PC-3 (cell line): ENCODE data around the gene CBL. TPM values are rescaled to one million over a fixed set of nuclear protein-coding genes. Genes with fewer than 3 reads are reported as not detected.
A peak's percentile ranks its signal among the peaks of the same experiment; 100 is the strongest.

Experiments
- ATAC-seq: fragments of 200-7000 bp; cut with Tn5 transposase; 2 replicates; pipeline ENCODE4 v1.9.1; 2020; ENCODE audit warnings: mild to moderate bottlenecking, moderate library complexity
- BruUV-seq: library from RNA; stranded (reverse); fragments of 400-500 nt; replicated peaks from 2 replicates; lab custom pipeline; 2021; lab: Mats Ljungman, UMichigan
- CTCF ChIA-PET: fragments of 300-600 bp; sonication (Branson Sonifier 250); formaldehyde crosslinking; loops from one replicate; lab custom pipeline; 2022; ENCODE audit warnings: antibody characterized with exemption; lab: Charles Lee
- POLR2A ChIA-PET: fragments of 300-600 bp; sonication (Branson Sonifier 250); formaldehyde crosslinking; loops from one replicate; lab custom pipeline; 2022; ENCODE audit warnings: antibody characterized with exemption; ENCODE audit not compliant: unreplicated experiment; lab: Charles Lee
- DNase-seq: peaks from one replicate; pipeline ENCODE4 v3.0.0-alpha.2; 2015
- H2AFZ ChIP-seq: fragments of 300-600 bp; sonication (generic); 2 replicates; pipeline ENCODE4 v1.6.0; 2016; ENCODE audit warnings: antibody characterized with exemption, low read length
- H3F3A ChIP-seq: fragments of 300-600 bp; sonication (generic); one replicate; pipeline ENCODE4 v1.6.0; 2017; ENCODE audit warnings: antibody characterized with exemption, low read length, control low read depth, mild to moderate bottlenecking; ENCODE audit not compliant: unreplicated experiment
- H3K27ac ChIP-seq: fragments of 300-600 bp; sonication (generic); 2 replicates; pipeline ENCODE4 v1.5.1; 2016; ENCODE audit warnings: mild to moderate bottlenecking, low read length
- H3K27me3 ChIP-seq: fragments of 300-600 bp; sonication (generic); 2 replicates; pipeline ENCODE4 v1.6.1; 2016; ENCODE audit warnings: low read length, mixed read lengths
- H3K36me3 ChIP-seq: fragments of 300-600 bp; sonication (generic); 2 replicates; pipeline ENCODE4 v1.6.1; 2016; ENCODE audit warnings: low read depth, mixed run types, low read length, mixed read lengths
- H3K4me1 ChIP-seq: fragments of 300-600 bp; sonication (generic); 2 replicates; pipeline ENCODE4 v1.5.1; 2016; ENCODE audit warnings: low read length; ENCODE audit not compliant: insufficient read depth
- H3K4me2 ChIP-seq: fragments of 300-600 bp; sonication (generic); 2 replicates; pipeline ENCODE4 v1.6.0; 2016; ENCODE audit warnings: low read length
- H3K4me3 ChIP-seq: fragments of 300-600 bp; sonication (generic); 2 replicates; pipeline ENCODE4 v1.5.1; 2016; ENCODE audit warnings: mild to moderate bottlenecking, low read length, mixed read lengths
- H3K79me2 ChIP-seq: fragments of 300-600 bp; sonication (generic); 2 replicates; pipeline ENCODE4 v1.6.1; 2017; ENCODE audit warnings: low read length, mixed read lengths
- H3K9ac ChIP-seq: fragments of 300-600 bp; sonication (generic); 2 replicates; pipeline ENCODE4 v1.6.0; 2016; ENCODE audit warnings: mild to moderate bottlenecking, low read length
- H3K9me2 ChIP-seq: fragments of 300-600 bp; sonication (generic); replicated peaks from 2 replicates; pipeline ENCODE4 v1.6.1; 2016; ENCODE audit warnings: mixed run types, low read length, mixed read lengths
- H3K9me3 ChIP-seq: fragments of 300-600 bp; sonication (generic); 2 replicates; pipeline ENCODE4 v1.6.1; 2016; ENCODE audit warnings: low read length, mixed read lengths
- H4K20me1 ChIP-seq: fragments of 300-600 bp; sonication (generic); 2 replicates; pipeline ENCODE4 v1.6.1; 2016; ENCODE audit warnings: low read length, mixed read lengths
- CTCF ChIP-seq: fragments of 300-600 bp; sonication (generic); conservative IDR thresholded peaks from 2 replicates; pipeline ENCODE4 v1.5.1; 2017; ENCODE audit warnings: antibody characterized with exemption, low read depth, mild to moderate bottlenecking, low read length
- EZH2 ChIP-seq: fragments of 300-600 bp; sonication (generic); IDR thresholded peaks from one replicate; pipeline ENCODE4 v1.6.1; 2017; ENCODE audit warnings: antibody characterized with exemption, mild to moderate bottlenecking, low read length; ENCODE audit not compliant: unreplicated experiment
- EZH2phosphoT487 ChIP-seq: fragments of 300-600 bp; sonication (generic); IDR thresholded peaks from 2 replicates; pipeline ENCODE4 v1.6.1; 2018; ENCODE audit warnings: mild to moderate bottlenecking, antibody characterized with exemption, low read length, borderline replicate concordance
- intact Hi-C: fragments of 100-400 bp; cut with micrococcal nuclease; formaldehyde crosslinking; loops from 2 replicates; pipeline ENCODE4 v1.9.0; 2023
- total RNA-seq: library from RNA; depleted of rRNA; stranded (reverse); fragments of >200 nt; gene quantifications from 2 replicates; pipeline ENCODE4 v1.2.3, GENCODE V29; 2014

Gene CBL
- total RNA-seq, 1 experiment from 2014 or later = 11.4 TPM

DNA sequence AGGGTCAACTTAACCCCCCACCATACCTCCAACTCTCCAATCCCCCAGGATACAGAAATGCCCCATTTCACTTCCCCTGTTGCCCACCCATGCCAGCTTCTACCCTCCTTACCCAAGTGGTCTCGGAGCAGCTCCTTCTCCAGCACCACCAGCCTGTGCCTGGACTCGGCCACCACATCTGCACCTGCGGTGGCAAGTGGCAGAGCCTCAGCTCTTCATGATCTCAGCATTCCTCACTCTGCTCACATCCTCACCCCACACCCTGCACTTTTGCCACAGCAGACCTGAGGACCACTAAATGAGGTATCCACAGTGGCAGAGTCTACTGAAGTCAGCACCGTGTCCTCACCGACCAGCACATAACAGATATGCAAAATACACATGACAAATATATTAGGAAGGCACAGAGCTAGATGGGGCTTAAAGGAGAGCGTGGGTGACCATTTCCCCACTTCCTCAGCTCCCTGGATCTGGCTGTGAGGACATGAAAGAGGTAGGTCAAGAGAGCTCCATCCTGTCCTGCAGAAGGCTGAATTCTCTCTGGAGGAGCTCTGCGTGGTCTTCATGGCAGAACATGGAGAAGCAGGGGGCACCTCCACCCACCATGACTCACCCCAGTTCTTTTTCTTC lies 11.2 kb upstream of the CBL start:
- Histone ChIP-seq H3K9me3 (no peaks in the 10 kb centered on the region), H3K9me2 (no peaks in the 10 kb centered on the region), H3K79me2 (no peaks in the 10 kb centered on the region), H3F3A (no peaks in the 10 kb centered on the region), H3K36me3 (no peaks in the 10 kb centered on the region), H3K9ac (no peak overlapping the region), H3K27me3 (no peaks in the 10 kb centered on the region), H2AFZ (peak overlapping the region; percentile 58; the same call in 1 of the 2 replicates), H3K4me3 (no peak overlapping the region), H3K4me2 (0 out of 2 replicates have a peak overlapping the region, but pooled peaks have one; percentile 22), H3K27ac (no peak overlapping the region), H4K20me1 (no peaks in the 10 kb centered on the region), H3K4me1 (peaks cover 17% of the 10 kb centered on the region)
- CTCF ChIA-PET = interaction anchor here (0.6 kb wide), 1 partner anchor 26 kb away, joined by 3 read pairs; no protein-coding TSS in a partner anchor
- TF ChIP-seq EZH2 = no peak
- TF ChIP-seq EZH2phosphoT487 = no peak
- TF ChIP-seq CTCF = no peak
- intact Hi-C loops = no loop called here
- DNase-seq = no peak
- POLR2A ChIA-PET = no interaction called here
- no TSS peak for BruUV-seq
- ATAC-seq = no peak

DNA sequence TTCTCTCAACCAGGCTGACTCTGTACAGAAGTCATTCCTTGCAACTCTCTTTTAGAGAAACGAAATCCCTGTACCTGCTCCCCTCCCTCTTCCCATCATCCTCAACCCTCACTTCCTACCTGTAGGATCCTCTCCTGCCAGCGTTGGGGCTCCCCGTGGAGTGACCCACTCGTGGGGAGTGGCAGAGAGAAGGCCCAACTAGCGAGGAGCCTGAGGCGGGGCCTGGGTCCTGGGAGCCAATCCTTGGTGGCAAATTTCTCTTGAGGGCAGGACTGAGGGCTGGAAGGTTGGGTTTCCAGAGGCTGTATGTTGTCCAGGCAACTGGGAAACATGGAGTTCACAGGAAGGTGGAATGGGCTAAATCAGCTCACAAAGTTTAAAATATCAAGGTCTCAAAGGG lies 10.5 kb upstream of the CBL start:
- Histone ChIP-seq H3K4me2 (0 out of 2 replicates have a peak overlapping the region, but pooled peaks have one; percentile 22), H3K9ac (no peak overlapping the region), H3K4me3 (no peak overlapping the region), H3K27ac (no peak overlapping the region), H3K79me2 (no peaks in the 10 kb centered on the region), H3K9me3 (no peaks in the 10 kb centered on the region), H3K36me3 (no peaks in the 10 kb centered on the region), H3K4me1 (peaks cover 14% of the 10 kb centered on the region), H2AFZ (peak overlapping the region; percentile 58), H4K20me1 (no peaks in the 10 kb centered on the region), H3K27me3 (no peaks in the 10 kb centered on the region), H3F3A (no peaks in the 10 kb centered on the region), H3K9me2 (no peaks in the 10 kb centered on the region)
- ATAC-seq (peak; percentile 77), DNase-seq (peak; percentile 73)
- ChIA-PET POLR2A (no interaction called here), CTCF (no interaction called here)
- BruUV-seq = no TSS peak
- intact Hi-C loops = loop anchor here (2.0 kb wide), 3 partner anchors 89 to 101 kb away; a partner anchor contains a TSS
- TF ChIP-seq EZH2 (no peak), CTCF (no peak), EZH2phosphoT487 (no peak)
